HEK293 (cell line): ENCODE results near the gene ARHGAP6.

Experiments
- CTCF ChIA-PET: fragments of 350-600 bp; formaldehyde crosslinking; extraction: SDS; loops from one replicate; lab custom pipeline; 2021; ENCODE audit warnings: antibody characterized with exemption; lab: Yijun Ruan, JAX
- POLR2A ChIA-PET: fragments of 300-600 bp; formaldehyde crosslinking; extraction: SDS; loops from one replicate; lab custom pipeline; 2020; ENCODE audit warnings: antibody characterized with exemption, inconsistent platforms; lab: Yijun Ruan, JAX
- H3K27ac ChIP-seq: fragments of 200-500 bp; sonication (Bioruptor generic); 2 replicates; pipeline ENCODE4 v1.5.1; 2014; ENCODE audit warnings: low read depth, low read length, control low read depth, inconsistent platforms; ENCODE audit errors: extremely low read depth
- H3K36me3 ChIP-seq, 2 experiments: fragments of 200-500 bp in 1 of 2; sonication (Bioruptor generic) in 1 of 2; 1 replicate in 1 of 2; 2 replicates in 1 of 2; pipeline ENCODE4 v1.5.1; 2014 to 2017; ENCODE audit warnings: inconsistent platforms in 2 of 2, low read length in 2 of 2; ENCODE audit not compliant: control insufficient read depth in 2 of 2, insufficient read depth in 1 of 2
- H3K4me1 ChIP-seq: fragments of 200-500 bp; sonication (Bioruptor generic); 2 replicates; pipeline ENCODE4 v1.5.1; 2014; ENCODE audit warnings: mild to moderate bottlenecking, low read length, inconsistent platforms; ENCODE audit not compliant: control insufficient read depth, insufficient read depth
- H3K4me3 ChIP-seq: 2 replicates; pipeline ENCODE4 v1.5.1; 2011; ENCODE audit warnings: low read depth, mild to moderate bottlenecking, control low read depth, low read length, moderate library complexity
- H3K9me3 ChIP-seq: fragments of 200-500 bp; sonication (Bioruptor generic); 2 replicates; pipeline ENCODE4 v1.5.1; 2014; ENCODE audit warnings: low read depth, low read length, inconsistent platforms; ENCODE audit not compliant: control insufficient read depth, insufficient read depth
- KLF1 ChIP-seq: fragments of 450-650 bp; formaldehyde crosslinking; IDR thresholded peaks from 2 replicates; pipeline ENCODE4 v1.5.1; 2016; ENCODE audit warnings: missing biosample characterization, missing genetic modification characterization
- MYNN ChIP-seq: fragments of 450-650 bp; formaldehyde crosslinking; IDR thresholded peaks from 2 replicates; pipeline ENCODE4 v1.5.1; 2016; ENCODE audit warnings: missing biosample characterization, missing genetic modification characterization, borderline replicate concordance
- SP7 ChIP-seq: fragments of 450-650 bp; formaldehyde crosslinking; IDR thresholded peaks from 2 replicates; pipeline ENCODE4 v1.5.1; 2016; ENCODE audit warnings: missing biosample characterization, missing genetic modification characterization
- ZIC2 ChIP-seq: fragments of 450-650 bp; formaldehyde crosslinking; IDR thresholded peaks from 2 replicates; pipeline ENCODE4 v1.5.1; 2016; ENCODE audit warnings: missing biosample characterization, missing genetic modification characterization
- ZNF140 ChIP-seq: fragments of 450-650 bp; formaldehyde crosslinking; IDR thresholded peaks from 2 replicates; pipeline ENCODE4 v1.5.1; 2016; ENCODE audit warnings: missing biosample characterization, missing genetic modification characterization
- ZNF19 ChIP-seq: fragments of 450-650 bp; formaldehyde crosslinking; IDR thresholded peaks from 2 replicates; pipeline ENCODE4; 2016; ENCODE audit warnings: missing biosample characterization, missing genetic modification characterization, low read depth
- ZNF2 ChIP-seq: fragments of 450-650 bp; formaldehyde crosslinking; IDR thresholded peaks from 2 replicates; pipeline ENCODE4 v1.5.1; 2016; ENCODE audit warnings: missing biosample characterization, missing genetic modification characterization
- ZNF211 ChIP-seq: fragments of 450-650 bp; formaldehyde crosslinking; IDR thresholded peaks from 2 replicates; pipeline ENCODE4 v1.5.1; 2016; ENCODE audit warnings: low read depth, missing biosample characterization, missing genetic modification characterization
- ZNF335 ChIP-seq: fragments of 450-650 bp; formaldehyde crosslinking; conservative IDR thresholded peaks from 2 replicates; pipeline ENCODE4 v1.5.1; 2016; ENCODE audit warnings: missing biosample characterization, missing genetic modification characterization
- ZNF366 ChIP-seq: fragments of 450-650 bp; formaldehyde crosslinking; conservative IDR thresholded peaks from 2 replicates; pipeline ENCODE4 v1.5.1; 2016; ENCODE audit warnings: missing biosample characterization, missing genetic modification characterization
- ZNF501 ChIP-seq: fragments of 450-650 bp; formaldehyde crosslinking; IDR thresholded peaks from 2 replicates; pipeline ENCODE4 v1.5.1; 2016; ENCODE audit warnings: missing biosample characterization, missing genetic modification characterization
- ZNF529 ChIP-seq: fragments of 450-650 bp; formaldehyde crosslinking; IDR thresholded peaks from 2 replicates; pipeline ENCODE4 v1.5.1; 2017; ENCODE audit warnings: missing genetic modification characterization, missing biosample characterization; ENCODE audit not compliant: insufficient replicate concordance
- ZNF558 ChIP-seq: fragments of 450-650 bp; formaldehyde crosslinking; IDR thresholded peaks from 2 replicates; pipeline ENCODE4 v1.5.1; 2016; ENCODE audit warnings: missing biosample characterization, missing genetic modification characterization
- ZNF658 ChIP-seq: fragments of 450-650 bp; formaldehyde crosslinking; IDR thresholded peaks from 2 replicates; pipeline ENCODE4; 2016; ENCODE audit warnings: missing biosample characterization, missing genetic modification characterization
- ZNF677 ChIP-seq: fragments of 450-650 bp; IDR thresholded peaks from 2 replicates; pipeline ENCODE4 v1.5.0; 2018; ENCODE audit warnings: missing biosample characterization, mild to moderate bottlenecking, missing genetic modification characterization, moderate library complexity
- TF ChIP-seq, protein P1 (sequence below): fragments of 450-650 bp; formaldehyde crosslinking; IDR thresholded peaks from 2 replicates; pipeline ENCODE4 v1.5.1; 2016; ENCODE audit warnings: missing biosample characterization, missing genetic modification characterization
- TF ChIP-seq, protein P2 (sequence below): fragments of 450-650 bp; formaldehyde crosslinking; IDR thresholded peaks from 2 replicates; pipeline ENCODE4 v1.5.1; 2016; ENCODE audit warnings: missing biosample characterization, missing genetic modification characterization
- TF ChIP-seq, protein P3 (sequence below): fragments of 450-650 bp; formaldehyde crosslinking; conservative IDR thresholded peaks from 2 replicates; pipeline ENCODE4 v1.5.1; 2016; ENCODE audit warnings: low read depth, missing biosample characterization, missing genetic modification characterization
- TF ChIP-seq, protein P4 (sequence below): IDR thresholded peaks from 2 replicates; pipeline ENCODE4 v1.6.1; 2011; ENCODE audit warnings: mild to moderate bottlenecking, low read depth, low read length, borderline replicate concordance
- TF ChIP-seq, protein P5 (sequence below): fragments of 450-650 bp; formaldehyde crosslinking; IDR thresholded peaks from 2 replicates; pipeline ENCODE4 v1.5.1; 2017; ENCODE audit warnings: missing biosample characterization, missing genetic modification characterization
- TF ChIP-seq, protein P6 (sequence below): fragments of 450-650 bp; formaldehyde crosslinking; IDR thresholded peaks from 2 replicates; pipeline ENCODE4 v1.5.1; 2016; ENCODE audit warnings: missing biosample characterization, missing genetic modification characterization

Gene ARHGAP6

DNA sequence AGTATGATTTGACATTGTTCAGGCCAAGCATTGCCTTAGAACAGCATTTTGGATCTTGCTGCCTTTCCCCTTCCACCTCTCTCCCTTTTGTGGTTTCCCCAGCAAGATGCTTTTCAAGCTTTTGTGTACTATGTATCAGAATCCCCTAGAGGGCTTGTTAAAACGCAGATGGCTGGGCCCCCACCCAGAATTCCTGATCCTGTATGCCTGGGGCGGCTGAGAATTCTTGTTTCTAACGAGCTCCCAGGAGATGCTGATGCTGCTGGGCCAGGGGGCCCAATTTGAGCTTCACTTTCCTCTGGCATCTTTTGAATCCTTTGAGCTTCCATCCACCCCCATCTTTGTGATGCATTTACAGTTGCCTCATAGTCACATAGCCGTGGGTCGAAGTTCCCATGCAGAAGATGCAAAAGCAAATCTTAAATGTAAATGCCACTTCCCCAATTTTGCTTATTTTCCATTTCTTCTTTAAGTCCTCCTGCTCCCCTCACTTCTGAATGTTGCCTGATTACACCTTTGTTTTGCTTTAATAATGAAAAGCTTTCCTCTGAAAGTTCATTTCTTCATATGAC is 536.1 kb downstream of the ARHGAP6 start:
- ChIA-PET POLR2A (no interaction called here), CTCF (no interaction called here)
- H3K4me3 ChIP-seq = no peak overlapping the region
- TF ChIP-seq ZNF2 (no peak), SP7 (tag by site-specific recombination) (no peak), ZIC2 (no peak), ZNF211 (no peak)
- TF ChIP-seq, protein P1, sequence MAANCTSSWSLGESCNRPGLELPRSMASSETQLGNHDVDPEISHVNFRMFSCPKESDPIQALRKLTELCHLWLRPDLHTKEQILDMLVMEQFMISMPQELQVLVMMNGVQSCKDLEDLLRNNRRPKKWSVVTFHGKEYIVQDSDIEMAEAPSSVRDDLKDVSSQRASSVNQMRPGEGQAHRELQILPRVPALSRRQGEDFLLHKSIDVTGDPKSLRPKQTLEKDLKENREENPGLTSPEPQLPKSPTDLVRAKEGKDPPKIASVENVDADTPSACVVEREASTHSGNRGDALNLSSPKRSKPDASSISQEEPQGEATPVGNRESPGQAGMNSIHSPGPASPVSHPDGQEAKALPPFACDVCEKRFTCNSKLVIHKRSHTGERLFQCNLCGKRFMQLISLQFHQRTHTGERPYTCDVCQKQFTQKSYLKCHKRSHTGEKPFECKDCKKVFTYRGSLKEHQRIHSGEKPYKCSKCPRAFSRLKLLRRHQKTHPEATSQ = no peak
- TF ChIP-seq, all 188 proteins: peak for 0
- Histone ChIP-seq H3K36me3 (no peaks in the 10 kb centered on the region), H3K4me1 (no peaks in the 10 kb centered on the region), H3K27ac (no peak overlapping the region), H3K9me3 (no peaks in the 10 kb centered on the region)

DNA sequence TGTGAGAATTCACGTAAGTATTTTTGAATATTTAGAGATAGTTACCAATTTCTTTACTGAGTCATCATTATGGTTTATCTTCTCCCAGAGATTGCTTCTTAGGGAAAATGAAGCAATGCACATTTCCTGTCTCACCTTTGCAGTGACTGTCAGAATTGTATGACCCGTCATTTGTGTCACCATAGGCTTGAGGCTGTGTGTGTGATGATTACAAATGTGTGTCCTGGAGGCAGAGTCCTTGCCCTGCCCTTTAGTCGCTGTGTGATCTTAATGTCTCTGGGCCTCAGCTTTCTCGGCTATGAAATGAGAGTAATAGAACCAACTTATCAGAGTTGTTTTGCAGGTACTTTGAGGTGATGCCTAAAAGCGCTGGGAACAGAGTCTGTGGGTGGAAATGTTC is 540.7 kb downstream of the ARHGAP6 start:
- ChIA-PET POLR2A (no interaction called here), CTCF (interaction anchor here (0.6 kb wide), 1 partner anchor 1010 kb away, joined by 4 read pairs; no protein-coding TSS in a partner anchor)
- Histone ChIP-seq H3K4me1 (no peaks in the 10 kb centered on the region), H3K9me3 (no peaks in the 10 kb centered on the region), H3K27ac (no peak overlapping the region), H3K36me3 (peaks cover 0 to 25% of the 10 kb centered on the region in 2 experiments; a peak in 1 of 3 replicates), H3K4me3 (no peak overlapping the region)
- TF ChIP-seq KLF1 (tag by site-specific recombination) (no peak), ZNF529 (tag by site-specific recombination) (no peak), ZNF366 (no peak), MYNN (tag by site-specific recombination) (no peak), ZNF677 (no peak), ZNF558 (tag by site-specific recombination) (no peak), ZNF140 (no peak), ZNF19 (tag by site-specific recombination) (no peak), ZNF211 (no peak), ZNF501 (tag by site-specific recombination) (no peak), ZNF658 (tag by site-specific recombination) (no peak), SP7 (tag by site-specific recombination) (no peak), ZNF335 (tag by site-specific recombination) (no peak)
- TF ChIP-seq, protein P2, sequence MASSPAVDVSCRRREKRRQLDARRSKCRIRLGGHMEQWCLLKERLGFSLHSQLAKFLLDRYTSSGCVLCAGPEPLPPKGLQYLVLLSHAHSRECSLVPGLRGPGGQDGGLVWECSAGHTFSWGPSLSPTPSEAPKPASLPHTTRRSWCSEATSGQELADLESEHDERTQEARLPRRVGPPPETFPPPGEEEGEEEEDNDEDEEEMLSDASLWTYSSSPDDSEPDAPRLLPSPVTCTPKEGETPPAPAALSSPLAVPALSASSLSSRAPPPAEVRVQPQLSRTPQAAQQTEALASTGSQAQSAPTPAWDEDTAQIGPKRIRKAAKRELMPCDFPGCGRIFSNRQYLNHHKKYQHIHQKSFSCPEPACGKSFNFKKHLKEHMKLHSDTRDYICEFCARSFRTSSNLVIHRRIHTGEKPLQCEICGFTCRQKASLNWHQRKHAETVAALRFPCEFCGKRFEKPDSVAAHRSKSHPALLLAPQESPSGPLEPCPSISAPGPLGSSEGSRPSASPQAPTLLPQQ = no peak
- TF ChIP-seq, protein P3, sequence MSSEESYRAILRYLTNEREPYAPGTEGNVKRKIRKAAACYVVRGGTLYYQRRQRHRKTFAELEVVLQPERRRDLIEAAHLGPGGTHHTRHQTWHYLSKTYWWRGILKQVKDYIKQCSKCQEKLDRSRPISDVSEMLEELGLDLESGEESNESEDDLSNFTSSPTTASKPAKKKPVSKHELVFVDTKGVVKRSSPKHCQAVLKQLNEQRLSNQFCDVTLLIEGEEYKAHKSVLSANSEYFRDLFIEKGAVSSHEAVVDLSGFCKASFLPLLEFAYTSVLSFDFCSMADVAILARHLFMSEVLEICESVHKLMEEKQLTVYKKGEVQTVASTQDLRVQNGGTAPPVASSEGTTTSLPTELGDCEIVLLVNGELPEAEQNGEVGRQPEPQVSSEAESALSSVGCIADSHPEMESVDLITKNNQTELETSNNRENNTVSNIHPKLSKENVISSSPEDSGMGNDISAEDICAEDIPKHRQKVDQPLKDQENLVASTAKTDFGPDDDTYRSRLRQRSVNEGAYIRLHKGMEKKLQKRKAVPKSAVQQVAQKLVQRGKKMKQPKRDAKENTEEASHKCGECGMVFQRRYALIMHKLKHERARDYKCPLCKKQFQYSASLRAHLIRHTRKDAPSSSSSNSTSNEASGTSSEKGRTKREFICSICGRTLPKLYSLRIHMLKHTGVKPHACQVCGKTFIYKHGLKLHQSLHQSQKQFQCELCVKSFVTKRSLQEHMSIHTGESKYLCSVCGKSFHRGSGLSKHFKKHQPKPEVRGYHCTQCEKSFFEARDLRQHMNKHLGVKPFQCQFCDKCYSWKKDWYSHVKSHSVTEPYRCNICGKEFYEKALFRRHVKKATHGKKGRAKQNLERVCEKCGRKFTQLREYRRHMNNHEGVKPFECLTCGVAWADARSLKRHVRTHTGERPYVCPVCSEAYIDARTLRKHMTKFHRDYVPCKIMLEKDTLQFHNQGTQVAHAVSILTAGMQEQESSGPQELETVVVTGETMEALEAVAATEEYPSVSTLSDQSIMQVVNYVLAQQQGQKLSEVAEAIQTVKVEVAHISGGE = no peak
- TF ChIP-seq, protein P4, sequence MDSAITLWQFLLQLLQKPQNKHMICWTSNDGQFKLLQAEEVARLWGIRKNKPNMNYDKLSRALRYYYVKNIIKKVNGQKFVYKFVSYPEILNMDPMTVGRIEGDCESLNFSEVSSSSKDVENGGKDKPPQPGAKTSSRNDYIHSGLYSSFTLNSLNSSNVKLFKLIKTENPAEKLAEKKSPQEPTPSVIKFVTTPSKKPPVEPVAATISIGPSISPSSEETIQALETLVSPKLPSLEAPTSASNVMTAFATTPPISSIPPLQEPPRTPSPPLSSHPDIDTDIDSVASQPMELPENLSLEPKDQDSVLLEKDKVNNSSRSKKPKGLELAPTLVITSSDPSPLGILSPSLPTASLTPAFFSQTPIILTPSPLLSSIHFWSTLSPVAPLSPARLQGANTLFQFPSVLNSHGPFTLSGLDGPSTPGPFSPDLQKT = no peak
- TF ChIP-seq, protein P5, sequence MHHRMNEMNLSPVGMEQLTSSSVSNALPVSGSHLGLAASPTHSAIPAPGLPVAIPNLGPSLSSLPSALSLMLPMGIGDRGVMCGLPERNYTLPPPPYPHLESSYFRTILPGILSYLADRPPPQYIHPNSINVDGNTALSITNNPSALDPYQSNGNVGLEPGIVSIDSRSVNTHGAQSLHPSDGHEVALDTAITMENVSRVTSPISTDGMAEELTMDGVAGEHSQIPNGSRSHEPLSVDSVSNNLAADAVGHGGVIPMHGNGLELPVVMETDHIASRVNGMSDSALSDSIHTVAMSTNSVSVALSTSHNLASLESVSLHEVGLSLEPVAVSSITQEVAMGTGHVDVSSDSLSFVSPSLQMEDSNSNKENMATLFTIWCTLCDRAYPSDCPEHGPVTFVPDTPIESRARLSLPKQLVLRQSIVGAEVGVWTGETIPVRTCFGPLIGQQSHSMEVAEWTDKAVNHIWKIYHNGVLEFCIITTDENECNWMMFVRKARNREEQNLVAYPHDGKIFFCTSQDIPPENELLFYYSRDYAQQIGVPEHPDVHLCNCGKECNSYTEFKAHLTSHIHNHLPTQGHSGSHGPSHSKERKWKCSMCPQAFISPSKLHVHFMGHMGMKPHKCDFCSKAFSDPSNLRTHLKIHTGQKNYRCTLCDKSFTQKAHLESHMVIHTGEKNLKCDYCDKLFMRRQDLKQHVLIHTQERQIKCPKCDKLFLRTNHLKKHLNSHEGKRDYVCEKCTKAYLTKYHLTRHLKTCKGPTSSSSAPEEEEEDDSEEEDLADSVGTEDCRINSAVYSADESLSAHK = no peak
- TF ChIP-seq, protein P6, sequence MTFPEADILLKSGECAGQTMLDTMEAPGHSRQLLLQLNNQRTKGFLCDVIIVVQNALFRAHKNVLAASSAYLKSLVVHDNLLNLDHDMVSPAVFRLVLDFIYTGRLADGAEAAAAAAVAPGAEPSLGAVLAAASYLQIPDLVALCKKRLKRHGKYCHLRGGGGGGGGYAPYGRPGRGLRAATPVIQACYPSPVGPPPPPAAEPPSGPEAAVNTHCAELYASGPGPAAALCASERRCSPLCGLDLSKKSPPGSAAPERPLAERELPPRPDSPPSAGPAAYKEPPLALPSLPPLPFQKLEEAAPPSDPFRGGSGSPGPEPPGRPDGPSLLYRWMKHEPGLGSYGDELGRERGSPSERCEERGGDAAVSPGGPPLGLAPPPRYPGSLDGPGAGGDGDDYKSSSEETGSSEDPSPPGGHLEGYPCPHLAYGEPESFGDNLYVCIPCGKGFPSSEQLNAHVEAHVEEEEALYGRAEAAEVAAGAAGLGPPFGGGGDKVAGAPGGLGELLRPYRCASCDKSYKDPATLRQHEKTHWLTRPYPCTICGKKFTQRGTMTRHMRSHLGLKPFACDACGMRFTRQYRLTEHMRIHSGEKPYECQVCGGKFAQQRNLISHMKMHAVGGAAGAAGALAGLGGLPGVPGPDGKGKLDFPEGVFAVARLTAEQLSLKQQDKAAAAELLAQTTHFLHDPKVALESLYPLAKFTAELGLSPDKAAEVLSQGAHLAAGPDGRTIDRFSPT (tag by site-specific recombination) = no peak
- TF ChIP-seq, protein P1 = no peak
